Measurements from ENCODE around the gene IL1RAPL2. TPM values are rescaled to one million over a fixed set of nuclear protein-coding genes. Genes with fewer than 3 reads are reported as not detected.

Gene IL1RAPL2
- polyA plus RNA-seq, 2 donors = not detected

DNA sequence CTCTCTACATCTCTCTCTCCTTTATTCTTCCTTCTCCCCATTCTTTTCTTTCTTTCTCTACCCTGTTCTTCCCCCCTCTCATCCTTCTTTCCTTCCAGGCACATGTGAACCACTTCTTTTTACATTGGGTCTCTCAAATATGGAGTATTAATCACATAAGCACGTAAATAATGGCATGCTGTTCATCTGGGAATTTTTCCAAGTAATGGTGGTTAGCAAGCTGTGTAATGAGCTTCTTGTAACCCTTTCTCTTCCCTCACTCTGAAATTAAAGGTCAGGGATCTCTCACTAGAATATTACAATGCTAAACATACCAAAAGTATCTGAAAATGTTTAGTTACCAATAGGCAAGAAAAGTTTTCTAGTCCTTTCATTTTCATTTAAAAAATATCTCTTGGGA is 894.4 kb downstream of the IL1RAPL2 start:
- Histone ChIP-seq H3K27me3 (ENCODE audit: control insufficient read depth in 1 of 2, insufficient read depth in 2 of 2, low read length in 2 of 2) (peaks cover 0 to 4% of the 10 kb centered on the region in 2 donors), H3K4me1 (ENCODE audit: control insufficient read depth in 2 of 2, insufficient read depth in 2 of 2, low read length in 1 of 2) (no peaks in the 10 kb centered on the region), H3K27ac (ENCODE audit: low read depth in 2 of 2, low read length in 1 of 2) (no peak overlapping the region), H3K4me3 (ENCODE audit: low read depth in 1 of 2, low read length in 2 of 2) (no peak overlapping the region), H3K36me3 (ENCODE audit: control insufficient read depth in 2 of 2, insufficient read depth in 2 of 2, low read length in 1 of 2) (no peaks in the 10 kb centered on the region), H3K9me3 (ENCODE audit: control insufficient read depth in 2 of 2, insufficient read depth in 1 of 2, low read depth in 1 of 2, low read length in 1 of 2) (no peaks in the 10 kb centered on the region)
- 11 to 18% methylated on average over 1 of the region's 1 CpG for WGBS, 2 donors

DNA sequence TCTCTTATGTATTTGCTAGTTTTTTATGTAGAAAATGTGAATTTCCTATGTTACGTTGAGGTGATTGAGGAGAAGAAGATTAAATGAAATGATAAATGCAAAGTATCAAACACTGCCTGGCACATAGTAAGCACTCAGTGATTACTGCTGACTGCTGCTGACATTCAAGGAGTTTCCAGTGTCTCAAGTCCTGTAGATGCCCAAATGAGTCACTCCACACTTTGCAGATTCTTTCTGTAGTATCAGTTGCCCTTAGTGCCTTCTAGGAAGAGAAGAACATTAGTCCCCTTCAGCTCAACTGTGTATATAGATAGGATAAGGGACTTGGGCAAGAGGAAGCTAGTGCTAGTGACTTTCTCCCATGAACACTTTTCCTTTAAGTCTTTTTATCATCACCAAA is 895.0 kb downstream of the IL1RAPL2 start:
- peaks cover 0 to 4% of the 10 kb centered on the region in 2 donors for H3K27me3 ChIP-seq (ENCODE audit: control insufficient read depth in 1 of 2, insufficient read depth in 2 of 2, low read length in 2 of 2)
- H3K4me3 ChIP-seq (ENCODE audit: low read depth in 1 of 2, low read length in 2 of 2) = no peak overlapping the region
- no peaks in the 10 kb centered on the region for H3K9me3 ChIP-seq (ENCODE audit: control insufficient read depth in 2 of 2, insufficient read depth in 1 of 2, low read depth in 1 of 2, low read length in 1 of 2)
- H3K4me1 ChIP-seq (ENCODE audit: control insufficient read depth in 2 of 2, insufficient read depth in 2 of 2, low read length in 1 of 2) = no peaks in the 10 kb centered on the region
- 81 to 89% methylated on average over 1 of the region's 1 CpG for WGBS, 2 donors
- H3K36me3 ChIP-seq (ENCODE audit: control insufficient read depth in 2 of 2, insufficient read depth in 2 of 2, low read length in 1 of 2) = no peaks in the 10 kb centered on the region
- H3K27ac ChIP-seq (ENCODE audit: low read depth in 2 of 2, low read length in 1 of 2) = no peak overlapping the region

DNA sequence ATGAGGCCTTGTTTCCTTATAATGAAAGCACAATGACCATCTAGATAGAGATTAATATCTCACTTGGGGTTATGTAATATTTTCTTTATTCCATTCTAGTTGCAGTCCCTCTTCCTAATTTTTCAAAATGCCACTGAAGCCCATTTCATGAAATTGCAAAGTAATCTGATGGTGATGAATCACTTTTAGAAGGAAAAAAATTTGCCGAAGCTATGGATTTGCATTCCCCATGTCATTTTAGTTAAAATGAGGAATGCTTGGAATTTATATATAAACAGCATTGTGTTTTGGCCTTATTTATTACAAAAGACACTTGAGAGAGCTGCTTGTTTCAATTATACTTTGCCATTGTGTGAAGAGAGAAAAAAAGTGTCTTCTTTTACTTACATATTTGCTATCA is 896.2 kb downstream of the IL1RAPL2 start:
- no peaks in the 10 kb centered on the region for H3K9me3 ChIP-seq (ENCODE audit: control insufficient read depth in 2 of 2, insufficient read depth in 1 of 2, low read depth in 1 of 2, low read length in 1 of 2)
- no peak overlapping the region for H3K27ac ChIP-seq (ENCODE audit: low read depth in 2 of 2, low read length in 1 of 2)
- 59 to 61% methylated on average over 1 of the region's 1 CpG for WGBS, 2 donors
- peaks cover 0 to 4% of the 10 kb centered on the region in 2 donors for H3K27me3 ChIP-seq (ENCODE audit: control insufficient read depth in 1 of 2, insufficient read depth in 2 of 2, low read length in 2 of 2)
- no peaks in the 10 kb centered on the region for H3K4me1 ChIP-seq (ENCODE audit: control insufficient read depth in 2 of 2, insufficient read depth in 2 of 2, low read length in 1 of 2)
- H3K4me3 ChIP-seq (ENCODE audit: low read depth in 1 of 2, low read length in 2 of 2) = no peak overlapping the region
- H3K36me3 ChIP-seq (ENCODE audit: control insufficient read depth in 2 of 2, insufficient read depth in 2 of 2, low read length in 1 of 2) = no peaks in the 10 kb centered on the region

DNA sequence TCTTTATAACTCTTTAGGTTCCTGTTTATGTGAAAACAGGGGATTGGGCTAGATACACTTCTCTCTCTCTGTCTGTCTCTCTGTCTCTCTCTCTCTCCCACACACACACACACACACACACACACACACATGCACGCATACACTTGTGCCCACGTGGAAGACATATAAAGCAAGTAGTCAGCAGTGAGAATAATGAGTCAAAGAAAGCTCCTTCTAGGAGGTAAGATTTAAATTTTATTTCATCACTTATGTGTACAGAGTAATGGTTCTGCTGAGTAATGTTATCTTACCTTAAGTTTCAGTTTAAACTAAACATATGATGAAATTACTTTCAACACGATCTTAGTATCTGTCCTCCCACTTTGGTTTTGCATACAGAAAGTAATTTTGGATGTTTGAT is 897.5 kb downstream of the IL1RAPL2 start:
- Histone ChIP-seq H3K4me1 (ENCODE audit: control insufficient read depth in 2 of 2, insufficient read depth in 2 of 2, low read length in 1 of 2) (no peaks in the 10 kb centered on the region), H3K27ac (ENCODE audit: low read depth in 2 of 2, low read length in 1 of 2) (no peak overlapping the region), H3K4me3 (ENCODE audit: low read depth in 1 of 2, low read length in 2 of 2) (no peak overlapping the region), H3K36me3 (ENCODE audit: control insufficient read depth in 2 of 2, insufficient read depth in 2 of 2, low read length in 1 of 2) (no peaks in the 10 kb centered on the region), H3K27me3 (ENCODE audit: control insufficient read depth in 1 of 2, insufficient read depth in 2 of 2, low read length in 2 of 2) (peaks cover 0 to 4% of the 10 kb centered on the region in 2 donors), H3K9me3 (ENCODE audit: control insufficient read depth in 2 of 2, insufficient read depth in 1 of 2, low read depth in 1 of 2, low read length in 1 of 2) (no peaks in the 10 kb centered on the region)
- 44 to 73% methylated on average over 3 of the region's 3 CpGs for WGBS, 2 donors

DNA sequence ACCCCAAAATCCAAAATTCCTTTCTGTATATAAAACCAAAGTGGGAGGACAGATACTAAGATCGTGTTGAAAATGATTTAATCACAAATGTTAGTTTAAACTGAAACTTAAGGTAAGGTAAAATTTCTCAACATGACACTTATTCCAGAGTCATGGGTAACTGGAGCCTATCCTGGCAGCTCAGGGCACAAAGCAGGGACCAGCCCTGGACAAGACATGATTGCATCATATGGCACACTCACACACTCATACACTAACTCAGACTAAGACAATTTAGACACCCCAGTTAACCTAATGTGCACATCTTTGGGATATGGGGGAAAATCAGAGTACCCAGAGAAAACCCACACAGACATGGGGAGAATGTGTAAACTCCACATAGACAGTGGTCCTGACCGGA is 898.6 kb downstream of the IL1RAPL2 start:
- Histone ChIP-seq H3K9me3 (ENCODE audit: control insufficient read depth in 2 of 2, insufficient read depth in 1 of 2, low read depth in 1 of 2, low read length in 1 of 2) (no peaks in the 10 kb centered on the region), H3K4me3 (ENCODE audit: low read depth in 1 of 2, low read length in 2 of 2) (no peak overlapping the region), H3K27me3 (ENCODE audit: control insufficient read depth in 1 of 2, insufficient read depth in 2 of 2, low read length in 2 of 2) (no peaks in the 10 kb centered on the region), H3K4me1 (ENCODE audit: control insufficient read depth in 2 of 2, insufficient read depth in 2 of 2, low read length in 1 of 2) (no peaks in the 10 kb centered on the region), H3K27ac (ENCODE audit: low read depth in 2 of 2, low read length in 1 of 2) (no peak overlapping the region), H3K36me3 (ENCODE audit: control insufficient read depth in 2 of 2, insufficient read depth in 2 of 2, low read length in 1 of 2) (no peaks in the 10 kb centered on the region)
- 75 to 89% methylated on average over 2 of the region's 2 CpGs for WGBS, 2 donors

DNA sequence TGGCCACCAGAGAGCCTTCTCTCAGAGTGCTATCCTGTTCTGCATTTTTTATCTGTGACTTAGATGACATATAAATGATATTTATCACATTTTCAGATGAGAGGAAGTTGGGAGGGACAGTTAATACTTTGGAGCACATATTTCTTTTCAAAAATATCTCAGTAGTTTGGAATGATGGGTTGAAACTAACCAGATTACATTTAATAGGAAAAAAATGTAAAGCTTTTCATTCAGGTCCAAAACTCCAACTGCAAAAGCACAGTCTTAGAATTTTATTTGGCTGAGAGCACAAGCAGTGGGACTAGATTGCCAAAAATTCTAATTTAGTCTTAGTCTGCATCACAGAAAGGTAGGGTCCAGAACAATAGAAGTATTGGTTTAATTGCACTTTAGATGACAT is 902.7 kb downstream of the IL1RAPL2 start:
- H3K36me3 ChIP-seq (ENCODE audit: control insufficient read depth in 2 of 2, insufficient read depth in 2 of 2, low read length in 1 of 2) = no peaks in the 10 kb centered on the region
- no peak overlapping the region for H3K27ac ChIP-seq (ENCODE audit: low read depth in 2 of 2, low read length in 1 of 2)
- no peaks in the 10 kb centered on the region for H3K4me1 ChIP-seq (ENCODE audit: control insufficient read depth in 2 of 2, insufficient read depth in 2 of 2, low read length in 1 of 2)
- H3K9me3 ChIP-seq (ENCODE audit: control insufficient read depth in 2 of 2, insufficient read depth in 1 of 2, low read depth in 1 of 2, low read length in 1 of 2) = no peaks in the 10 kb centered on the region
- H3K4me3 ChIP-seq (ENCODE audit: low read depth in 1 of 2, low read length in 2 of 2) = no peak overlapping the region
- H3K27me3 ChIP-seq (ENCODE audit: control insufficient read depth in 1 of 2, insufficient read depth in 2 of 2, low read length in 2 of 2) = no peaks in the 10 kb centered on the region

DNA sequence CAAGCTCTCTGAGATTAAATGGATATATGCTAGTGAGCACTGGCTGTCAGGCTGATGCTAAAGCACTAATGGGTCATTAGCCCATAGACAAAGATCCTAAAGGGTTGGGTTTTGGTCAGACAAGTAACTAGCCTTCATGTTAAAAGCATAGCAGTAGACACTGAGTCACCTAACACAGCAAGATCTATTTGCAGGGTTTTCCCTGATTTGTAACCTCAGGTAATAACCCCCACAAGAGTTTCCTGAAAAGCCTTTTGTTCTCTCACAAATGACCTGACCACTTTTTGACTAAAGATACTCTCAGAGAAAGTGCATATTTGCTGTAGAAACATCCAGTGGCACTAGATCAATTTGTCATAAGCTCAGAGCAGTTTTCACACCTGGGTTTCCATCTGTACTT is 905.6 kb downstream of the IL1RAPL2 start:
- Histone ChIP-seq H3K36me3 (ENCODE audit: control insufficient read depth in 2 of 2, insufficient read depth in 2 of 2, low read length in 1 of 2) (no peaks in the 10 kb centered on the region), H3K27ac (ENCODE audit: low read depth in 2 of 2, low read length in 1 of 2) (no peak overlapping the region), H3K4me3 (ENCODE audit: low read depth in 1 of 2, low read length in 2 of 2) (no peak overlapping the region), H3K4me1 (ENCODE audit: control insufficient read depth in 2 of 2, insufficient read depth in 2 of 2, low read length in 1 of 2) (no peaks in the 10 kb centered on the region), H3K9me3 (ENCODE audit: control insufficient read depth in 2 of 2, insufficient read depth in 1 of 2, low read depth in 1 of 2, low read length in 1 of 2) (no peaks in the 10 kb centered on the region), H3K27me3 (ENCODE audit: control insufficient read depth in 1 of 2, insufficient read depth in 2 of 2, low read length in 2 of 2) (no peaks in the 10 kb centered on the region)

DNA sequence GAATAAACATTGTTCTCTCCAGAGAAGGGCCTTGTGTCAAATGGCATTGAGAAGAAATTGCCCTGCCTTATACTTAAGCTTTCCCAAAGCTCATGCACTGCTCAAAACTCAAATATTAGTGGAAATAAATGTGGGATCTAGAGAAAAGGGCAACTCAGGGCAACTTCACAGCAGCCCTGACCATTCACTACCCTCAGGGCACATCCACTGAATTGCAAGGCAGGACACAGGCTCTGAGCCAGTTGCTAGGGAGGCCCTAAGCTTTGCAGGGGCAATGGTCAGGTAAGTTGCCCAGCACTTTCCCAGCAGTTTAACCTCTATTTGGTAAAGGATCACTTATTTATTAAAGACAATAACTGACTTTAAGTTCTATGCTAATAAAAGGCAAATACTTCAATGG is 909.8 kb downstream of the IL1RAPL2 start:
- Histone ChIP-seq H3K27me3 (ENCODE audit: control insufficient read depth in 1 of 2, insufficient read depth in 2 of 2, low read length in 2 of 2) (no peaks in the 10 kb centered on the region), H3K9me3 (ENCODE audit: control insufficient read depth in 2 of 2, insufficient read depth in 1 of 2, low read depth in 1 of 2, low read length in 1 of 2) (no peaks in the 10 kb centered on the region), H3K36me3 (ENCODE audit: control insufficient read depth in 2 of 2, insufficient read depth in 2 of 2, low read length in 1 of 2) (no peaks in the 10 kb centered on the region), H3K4me1 (ENCODE audit: control insufficient read depth in 2 of 2, insufficient read depth in 2 of 2, low read length in 1 of 2) (no peaks in the 10 kb centered on the region), H3K27ac (ENCODE audit: low read depth in 2 of 2, low read length in 1 of 2) (no peak overlapping the region), H3K4me3 (ENCODE audit: low read depth in 1 of 2, low read length in 2 of 2) (no peak overlapping the region)

DNA sequence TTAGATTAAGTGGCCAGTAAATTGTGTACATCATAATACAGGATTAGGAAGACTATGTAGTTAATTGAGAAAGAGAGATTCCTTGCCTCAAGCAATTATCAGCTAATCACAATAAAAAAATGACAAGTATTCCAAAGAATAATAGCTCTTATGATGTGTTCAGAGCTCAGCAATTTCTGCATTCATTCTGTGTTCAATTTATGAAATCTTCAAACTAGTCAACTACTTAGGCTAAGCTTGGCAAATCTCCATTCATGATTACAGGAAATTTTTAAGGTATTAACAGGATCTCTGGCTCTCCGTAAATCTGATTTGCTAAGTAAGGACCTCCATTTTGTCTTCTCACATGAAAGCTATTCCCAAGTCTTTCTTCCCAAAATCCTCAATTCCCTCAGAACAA is 911.4 kb downstream of the IL1RAPL2 start:
- H3K27ac ChIP-seq (ENCODE audit: low read depth in 2 of 2, low read length in 1 of 2) = no peak overlapping the region
- 83 to 85% methylated on average over 1 of the region's 1 CpG for whole genome bisulfite sequencing, 2 donors
- no peaks in the 10 kb centered on the region for H3K36me3 ChIP-seq (ENCODE audit: control insufficient read depth in 2 of 2, insufficient read depth in 2 of 2, low read length in 1 of 2)
- H3K27me3 ChIP-seq (ENCODE audit: control insufficient read depth in 1 of 2, insufficient read depth in 2 of 2, low read length in 2 of 2) = no peaks in the 10 kb centered on the region
- H3K9me3 ChIP-seq (ENCODE audit: control insufficient read depth in 2 of 2, insufficient read depth in 1 of 2, low read depth in 1 of 2, low read length in 1 of 2) = no peaks in the 10 kb centered on the region
- no peak overlapping the region for H3K4me3 ChIP-seq (ENCODE audit: low read depth in 1 of 2, low read length in 2 of 2)
- H3K4me1 ChIP-seq (ENCODE audit: control insufficient read depth in 2 of 2, insufficient read depth in 2 of 2, low read length in 1 of 2) = no peaks in the 10 kb centered on the region

DNA sequence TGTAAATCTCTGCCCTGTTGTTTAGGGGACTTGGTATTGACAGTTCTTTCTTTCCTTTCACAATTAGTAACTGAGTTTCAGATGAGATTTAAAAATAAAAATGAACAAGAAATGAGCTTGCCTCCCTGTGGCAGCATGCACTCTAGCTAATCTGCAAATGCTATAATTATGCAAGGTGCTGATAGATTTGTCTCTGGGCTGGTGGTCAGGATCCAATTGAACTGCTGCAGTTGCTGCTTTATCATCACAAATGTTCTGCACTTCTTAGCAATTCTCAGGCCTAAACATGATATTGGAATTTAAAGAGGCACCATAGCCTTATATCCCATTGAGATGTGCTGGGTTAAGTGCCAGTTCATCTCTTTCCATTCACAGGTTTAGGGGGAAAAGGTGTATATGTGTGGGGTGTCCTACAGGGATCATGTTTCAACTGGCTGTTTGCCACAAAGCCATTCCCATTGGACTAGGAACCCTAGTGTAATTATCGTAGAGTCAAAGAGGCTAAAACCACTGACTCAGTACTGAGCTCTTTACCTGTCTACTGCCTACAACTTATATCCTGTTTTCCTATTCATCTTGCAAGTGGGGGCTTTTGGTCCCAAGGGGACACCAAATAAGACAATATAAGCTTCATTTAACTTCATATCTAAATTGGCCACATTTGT is 914.8 kb downstream of the IL1RAPL2 start:
- no peaks in the 10 kb centered on the region for H3K4me1 ChIP-seq (ENCODE audit: control insufficient read depth in 2 of 2, insufficient read depth in 2 of 2, low read length in 1 of 2)
- H3K27ac ChIP-seq (ENCODE audit: low read depth in 2 of 2, low read length in 1 of 2) = no peak overlapping the region
- H3K36me3 ChIP-seq (ENCODE audit: control insufficient read depth in 2 of 2, insufficient read depth in 2 of 2, low read length in 1 of 2) = no peaks in the 10 kb centered on the region
- H3K4me3 ChIP-seq (ENCODE audit: low read depth in 1 of 2, low read length in 2 of 2) = no peak overlapping the region
- H3K27me3 ChIP-seq (ENCODE audit: control insufficient read depth in 1 of 2, insufficient read depth in 2 of 2, low read length in 2 of 2) = no peaks in the 10 kb centered on the region
- H3K9me3 ChIP-seq (ENCODE audit: control insufficient read depth in 2 of 2, insufficient read depth in 1 of 2, low read depth in 1 of 2, low read length in 1 of 2) = no peaks in the 10 kb centered on the region
- 76 to 79% methylated on average over 1 of the region's 1 CpG for WGBS, 2 donors

Data from esophagus (tissue), 2 donors.